ENCODE data around the gene SEMA6B.
"Not testable (repeated sequence)": the region's sequence is repeated elsewhere in the genome, so short reads cannot be mapped to it uniquely, and the experiment has no call there.

SEMA6B gene

DNA sequence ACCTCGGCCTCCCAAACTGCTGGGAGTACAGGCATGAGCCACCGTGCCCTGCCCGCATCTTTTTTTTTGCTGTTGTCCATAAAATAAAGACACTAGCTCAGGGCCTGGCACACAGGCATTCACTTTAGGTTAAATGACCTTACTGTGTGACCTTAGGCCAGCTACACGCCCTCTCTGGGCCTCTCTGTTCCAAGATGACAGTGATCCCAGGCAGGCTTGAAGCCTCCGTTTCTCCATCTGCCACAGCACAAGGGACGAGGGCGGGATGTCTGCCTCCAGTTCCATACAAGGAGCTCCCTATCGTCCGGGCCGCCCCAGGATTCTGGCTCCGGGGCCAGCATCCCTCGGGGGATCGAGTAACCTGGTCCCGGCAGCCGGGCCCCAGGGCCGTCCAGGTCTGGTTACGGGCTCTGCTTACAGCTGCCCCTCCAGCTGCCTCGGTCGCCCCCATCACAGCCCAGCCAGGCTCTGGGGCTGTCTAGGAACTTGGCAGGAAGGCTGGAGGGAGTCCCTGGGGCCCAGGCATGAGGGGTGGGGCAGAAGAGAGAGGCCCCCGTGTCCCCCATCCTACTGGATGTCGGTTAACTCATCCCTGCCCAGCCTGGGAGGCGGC is 11.9 kb upstream of the SEMA6B start:
- DNase-seq (ENCODE audit: low read depth): no peak

DNA sequence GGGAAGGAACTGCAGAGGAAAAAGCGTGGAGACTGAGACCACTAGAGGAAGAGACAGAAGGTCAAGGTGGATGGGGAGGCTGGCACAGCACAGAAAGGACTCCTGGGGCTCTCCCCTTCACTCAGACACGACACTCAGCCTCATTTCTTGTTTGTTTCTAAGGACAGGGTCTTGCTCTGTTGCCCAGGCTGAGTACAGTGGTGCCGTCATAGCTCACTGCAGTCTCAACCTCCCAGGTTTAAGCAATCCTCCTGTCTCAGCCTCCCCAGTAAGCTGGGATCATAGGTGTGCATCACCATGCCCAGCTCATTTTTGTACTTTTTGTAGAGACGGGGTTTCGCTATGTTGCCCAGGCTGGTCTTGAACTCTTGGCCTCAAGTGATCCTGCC is 11.4 kb upstream of the SEMA6B start:
- DNase-seq (ENCODE audit: low read depth): no peak

DNA sequence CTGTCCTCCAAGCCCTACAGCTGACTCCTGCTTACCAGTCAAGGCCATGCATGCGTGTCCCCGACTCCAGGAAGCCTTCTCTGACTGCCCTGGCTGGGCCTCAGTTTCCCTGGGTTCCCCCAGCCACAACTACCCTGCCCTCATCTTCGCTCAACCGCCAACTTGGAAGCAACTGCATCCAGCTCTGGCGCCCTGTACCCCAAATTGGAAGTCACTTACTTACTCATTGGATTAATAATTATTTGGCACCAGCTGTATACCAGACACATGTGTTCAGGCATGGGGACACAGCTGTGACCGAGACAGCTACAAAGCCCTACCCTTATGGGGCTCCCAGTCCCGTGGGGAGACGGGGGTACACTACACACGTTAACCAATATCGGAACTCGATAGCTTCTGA is 10.9 kb upstream of the SEMA6B start:
- no peak for DNase-seq (ENCODE audit: low read depth)

DNA sequence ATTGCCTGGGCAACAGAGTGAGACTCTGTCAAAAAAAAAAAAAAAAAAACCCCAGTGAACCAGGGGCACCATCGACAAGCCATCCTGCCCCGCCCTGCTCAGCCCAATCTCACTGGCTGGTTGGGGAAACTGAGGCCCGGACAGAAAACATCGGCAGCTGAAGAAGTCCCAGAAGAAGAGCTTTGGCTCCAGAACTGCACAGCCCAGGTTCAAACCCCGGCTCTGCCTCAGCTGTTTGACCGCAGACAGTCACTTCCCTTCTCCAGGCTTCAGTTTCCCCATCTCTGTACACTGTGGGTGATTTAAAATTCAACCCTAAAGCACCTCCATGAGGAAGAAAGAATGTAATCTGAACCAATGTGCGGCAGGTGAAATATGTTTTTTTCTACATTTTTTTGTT is 9.4 kb upstream of the SEMA6B start:
- DNase-seq (ENCODE audit: low read depth): no peak

DNA sequence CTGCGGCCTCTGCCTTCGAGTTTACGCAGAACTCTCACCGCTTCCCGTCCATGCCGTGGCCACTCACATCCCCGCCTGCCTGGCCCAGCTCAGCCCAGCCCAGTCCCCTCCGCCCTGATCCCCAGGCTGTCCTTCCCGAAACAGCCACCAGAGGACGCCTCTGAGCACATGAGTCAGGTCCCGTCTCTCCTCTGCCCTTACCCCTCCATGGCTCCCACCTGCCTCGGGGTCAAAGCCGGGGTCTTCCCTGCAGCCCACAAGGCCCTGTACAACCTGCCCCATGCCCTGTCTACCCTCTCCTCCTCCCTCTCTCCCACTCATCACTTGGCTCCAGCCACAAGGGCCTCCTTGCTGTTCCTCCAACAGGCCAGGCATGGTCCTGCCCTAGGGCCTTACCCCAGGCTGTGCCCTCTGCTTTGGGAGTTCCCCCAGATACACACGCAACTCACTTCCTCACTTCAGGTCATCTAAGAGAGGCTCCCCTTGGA is 8.1 kb upstream of the SEMA6B start:
- DNase-seq (ENCODE audit: low read depth): peak; percentile 29

DNA sequence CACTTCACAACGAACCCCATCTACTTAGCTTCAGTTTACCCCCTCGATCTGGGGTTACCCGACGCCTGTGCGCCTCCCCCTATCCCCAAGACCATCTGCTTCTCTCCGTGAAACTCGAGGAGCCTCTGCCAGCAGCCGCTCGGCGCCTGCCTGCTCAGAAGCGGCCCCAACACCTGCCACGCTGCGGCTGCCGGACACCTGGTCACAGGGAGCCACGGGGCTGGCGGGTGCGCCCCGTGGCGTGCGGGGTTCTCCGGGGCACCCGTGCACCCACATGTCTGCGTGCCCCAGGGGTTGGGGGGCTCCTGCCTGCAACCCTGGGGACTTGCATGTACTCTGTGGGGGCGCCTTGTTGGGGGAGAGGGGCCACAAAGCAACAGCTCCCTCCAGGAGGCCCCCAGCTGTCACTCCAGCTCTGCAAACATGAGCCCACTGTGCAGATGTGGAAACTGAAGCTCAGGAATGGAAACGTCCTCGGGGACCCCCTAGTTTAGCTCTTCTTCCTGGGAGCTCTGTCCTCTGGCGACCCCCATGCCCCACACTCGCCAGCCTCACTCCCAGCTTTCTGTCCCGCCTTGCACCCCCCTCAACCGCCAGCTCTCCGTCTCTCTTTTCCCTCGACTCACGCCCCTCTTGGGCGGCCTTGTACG is 7.0 kb upstream of the SEMA6B start:
- no peak for DNase-seq (ENCODE audit: low read depth)

DNA sequence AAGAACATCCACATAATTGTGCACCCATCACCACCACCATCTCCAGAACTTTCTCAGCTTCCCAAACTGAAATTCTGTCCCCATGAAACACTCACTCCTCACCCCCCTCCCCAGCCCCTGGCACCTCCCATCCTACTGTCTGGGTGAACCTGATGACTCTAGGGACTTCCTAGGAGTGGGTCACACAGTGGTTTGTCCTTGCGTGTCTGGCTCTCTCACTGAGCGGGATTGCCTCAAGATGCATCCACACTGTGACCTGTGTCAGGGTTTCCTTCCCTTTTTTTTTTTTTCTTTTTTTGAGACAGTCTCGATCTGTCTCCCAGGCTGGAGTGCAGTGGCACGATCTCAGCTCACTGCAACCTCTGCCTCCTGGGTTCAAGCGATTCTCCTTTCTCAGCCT is 4.1 kb upstream of the SEMA6B start:
- not testable (repeated sequence) for DNase-seq (ENCODE audit: low read depth)

DNA sequence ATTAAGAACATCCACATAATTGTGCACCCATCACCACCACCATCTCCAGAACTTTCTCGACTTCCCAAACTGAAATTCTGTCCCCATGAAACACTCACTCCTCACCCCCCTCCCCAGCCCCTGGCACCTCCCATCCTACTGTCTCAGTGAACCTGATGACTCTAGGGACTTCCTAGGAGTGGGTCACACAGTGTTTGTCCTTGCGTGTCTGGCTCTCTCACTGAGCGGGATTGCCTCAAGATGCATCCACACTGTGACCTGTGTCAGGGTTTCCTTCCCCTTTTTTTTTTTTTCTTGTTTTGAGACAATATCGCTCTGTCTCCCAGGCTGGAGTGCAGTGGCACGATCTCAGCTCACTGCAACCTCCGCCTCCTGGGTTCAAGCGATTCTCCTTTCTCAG is 2.6 kb upstream of the SEMA6B start:
- DNase-seq (ENCODE audit: low read depth): not testable (repeated sequence)

DNA sequence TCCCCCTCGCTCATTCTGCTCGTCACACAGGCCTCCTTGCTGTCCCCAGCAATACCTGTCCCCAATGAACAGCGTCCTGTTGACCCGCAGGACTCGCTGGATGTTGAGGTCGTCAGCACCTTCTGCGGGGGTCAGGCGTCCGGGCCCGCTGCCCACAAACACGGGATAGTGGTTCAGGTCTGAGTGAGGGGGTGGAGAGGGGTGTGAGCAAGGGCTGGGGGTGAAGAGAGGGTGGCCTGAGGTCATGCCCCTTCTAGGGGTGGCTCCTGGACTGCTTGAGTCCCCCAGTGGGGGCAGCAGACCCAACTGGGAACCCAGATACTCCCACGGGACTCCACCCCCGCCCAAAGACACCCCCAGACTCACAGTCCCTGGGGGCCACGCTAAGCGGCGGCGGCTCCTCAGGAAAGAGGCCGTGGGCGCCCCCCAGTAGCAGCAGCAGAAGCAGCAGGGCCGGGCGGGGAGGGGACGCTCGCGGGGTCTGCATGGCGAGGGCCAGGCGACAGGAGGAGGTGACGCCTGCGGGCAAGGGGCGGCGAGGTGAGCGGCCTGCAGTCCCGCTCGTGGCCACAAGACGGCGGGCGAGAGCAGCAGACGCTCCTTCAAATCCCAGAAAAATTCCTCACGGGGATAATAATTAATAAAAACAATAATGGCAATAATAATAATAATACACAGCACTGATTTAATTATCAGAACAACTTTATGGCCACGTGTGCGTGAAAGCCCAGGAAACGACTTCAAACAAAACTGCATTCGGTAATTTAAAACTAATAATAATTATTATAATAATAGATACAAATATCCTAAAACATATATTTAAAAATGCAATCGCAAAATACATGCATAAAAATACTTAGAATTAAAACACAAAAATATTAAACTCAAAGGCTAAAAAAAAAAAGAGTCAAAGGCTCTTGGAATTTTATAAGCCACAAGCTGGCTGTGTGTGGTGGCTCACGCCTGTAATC is 1.2 kb downstream of the SEMA6B start:
- DNase-seq (ENCODE audit: low read depth): no peak

DNA sequence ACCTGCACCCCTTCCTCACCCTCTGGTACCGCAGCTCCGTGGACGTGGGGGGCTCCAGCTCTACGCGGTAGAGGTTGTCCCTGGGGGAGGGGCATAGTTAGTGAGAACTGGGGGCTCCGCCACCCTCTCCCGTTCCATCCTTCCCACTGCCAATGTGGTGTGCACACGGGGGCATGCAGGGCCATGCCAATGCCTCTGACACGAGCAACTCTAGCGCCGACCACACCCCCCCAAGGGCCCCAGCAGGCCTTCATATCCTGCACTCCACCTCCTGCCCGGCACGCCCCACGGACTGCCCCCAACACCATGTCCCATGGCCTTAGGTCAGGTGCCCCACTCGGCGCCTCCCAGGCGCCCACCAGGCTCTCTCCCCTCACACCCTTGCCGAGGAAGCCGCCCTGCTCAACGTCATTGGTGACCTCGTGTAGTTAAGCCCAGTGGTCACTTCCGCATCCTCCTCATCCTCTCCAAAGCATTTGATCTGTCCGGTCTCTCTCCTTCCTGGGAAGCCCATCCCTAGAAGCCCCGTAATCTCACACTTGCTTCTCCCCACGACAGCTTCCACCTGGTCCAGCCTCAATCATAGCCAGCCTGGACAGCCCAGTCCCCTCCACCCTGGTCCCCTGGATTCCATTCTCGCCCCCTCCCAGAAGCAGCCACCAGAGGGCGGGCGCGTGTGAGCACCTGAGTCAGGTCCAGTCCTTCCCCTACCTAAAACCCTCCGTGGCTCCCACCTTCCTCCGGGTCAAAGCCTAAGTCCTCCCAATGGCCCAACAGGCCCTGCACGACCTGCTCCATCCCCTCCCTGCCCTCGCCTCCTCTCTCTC is 2.1 kb downstream of the SEMA6B start:
- DNase-seq (ENCODE audit: low read depth): no peak

DNA sequence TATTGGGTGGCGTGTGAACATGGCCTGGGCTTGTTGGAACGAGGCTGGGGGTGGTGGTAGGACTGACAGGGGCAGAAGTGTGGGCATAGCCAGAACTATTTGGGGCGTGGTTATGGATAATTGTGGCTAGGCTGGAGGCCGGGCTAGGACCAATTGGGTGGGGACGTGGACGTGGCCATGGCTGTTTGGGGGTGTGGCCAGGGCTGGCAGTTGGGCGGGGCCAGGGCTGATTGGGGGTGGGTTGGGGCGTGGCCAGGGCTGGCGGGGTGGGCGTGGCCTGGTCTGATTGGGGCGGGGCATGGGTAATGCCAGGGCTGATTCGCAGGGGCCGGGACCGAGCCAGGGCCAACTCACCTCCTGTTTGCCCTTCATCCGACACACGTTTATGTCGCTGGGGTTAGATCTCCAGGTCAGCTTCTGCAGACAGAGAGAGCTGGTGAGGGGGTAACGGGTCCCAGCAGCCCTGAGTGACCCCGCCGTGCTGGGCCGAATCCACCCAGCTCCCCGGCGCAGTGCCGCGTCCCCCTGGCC is 2.8 kb downstream of the SEMA6B start:
- DNase-seq (ENCODE audit: low read depth): no peak

DNA sequence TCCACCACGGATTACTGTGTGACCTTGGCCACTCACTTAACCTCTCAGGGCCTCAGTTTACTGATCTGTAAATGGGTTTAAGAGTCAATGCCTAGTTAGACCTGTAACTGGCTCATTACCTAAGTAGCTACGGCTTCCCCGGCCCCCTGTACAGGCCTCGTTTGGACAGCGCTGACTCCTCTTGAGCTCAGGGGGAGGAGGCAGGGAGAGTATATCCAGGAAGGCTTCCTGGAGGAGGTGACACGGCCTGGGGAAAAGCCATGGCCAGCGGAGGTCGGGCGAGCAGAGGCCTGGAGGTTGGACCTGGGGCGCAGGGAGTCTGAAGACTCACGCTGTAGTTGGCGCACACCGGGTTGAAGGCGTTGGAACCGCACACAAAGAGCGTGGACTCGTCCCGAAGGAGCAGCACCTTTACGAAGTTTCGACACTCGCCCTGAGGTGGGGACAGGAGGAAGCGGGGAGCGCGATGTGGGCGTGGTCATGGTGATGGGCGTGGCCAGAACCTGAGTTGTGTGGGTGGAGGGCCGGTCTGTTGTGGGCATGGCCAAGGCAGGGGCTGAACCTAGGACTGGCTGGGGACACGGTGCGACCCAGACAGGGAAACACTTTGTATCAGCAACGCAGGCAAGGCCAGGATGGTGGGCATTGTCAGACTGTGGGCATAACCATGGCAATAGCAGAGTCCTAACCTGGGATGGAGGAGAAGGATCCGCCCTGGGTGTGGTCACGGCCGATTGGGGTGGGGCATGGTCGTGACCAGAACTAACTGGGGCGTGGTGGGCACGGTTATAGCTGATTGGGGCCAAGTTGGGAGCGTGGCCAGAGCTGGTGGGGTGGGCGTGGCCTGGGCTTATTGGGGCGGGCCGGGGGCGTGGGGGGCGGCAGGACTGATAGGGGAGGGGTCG is 3.6 kb downstream of the SEMA6B start:
- DNase-seq (ENCODE audit: low read depth): no peak

DNA sequence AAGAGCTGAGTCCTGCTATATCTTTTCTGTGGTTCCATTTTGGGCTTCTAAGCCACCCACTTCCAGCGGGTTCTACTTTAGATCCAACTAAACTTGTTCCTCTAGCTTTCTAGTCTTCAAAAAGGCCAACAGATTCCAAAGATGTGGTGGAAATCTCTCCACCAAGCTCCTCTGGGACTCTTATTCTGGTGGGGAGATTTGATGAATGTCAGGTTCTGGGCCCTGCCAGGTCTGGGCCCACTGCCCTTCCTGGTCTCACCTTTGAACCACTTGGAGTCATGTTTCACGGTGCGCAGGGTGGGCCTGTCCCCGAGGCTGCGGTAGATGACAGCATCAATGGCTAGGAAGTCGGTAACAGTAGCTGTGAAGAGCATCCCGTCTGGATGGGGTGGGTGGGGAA is 4.8 kb downstream of the SEMA6B start:
- DNase-seq (ENCODE audit: low read depth): no peak

DNA sequence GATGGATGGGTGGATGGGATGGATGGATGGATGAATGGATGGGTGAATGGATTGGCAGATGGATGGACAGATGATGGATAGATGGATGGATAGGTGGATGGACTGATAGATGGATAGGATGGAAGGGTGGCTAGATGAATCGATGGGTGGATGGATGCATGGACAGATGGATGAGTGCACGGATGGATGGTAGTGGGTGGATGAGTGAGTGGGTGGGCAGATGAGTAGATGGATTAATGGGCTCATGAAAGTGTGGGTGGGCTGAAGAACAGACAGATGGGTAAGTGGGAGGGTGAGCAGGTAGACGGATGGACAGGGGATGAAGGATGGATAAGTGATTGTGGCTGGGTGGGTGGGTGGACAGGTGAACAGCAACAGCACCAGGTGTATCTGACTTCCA is 5.7 kb downstream of the SEMA6B start:
- DNase-seq (ENCODE audit: low read depth): no peak

DNA sequence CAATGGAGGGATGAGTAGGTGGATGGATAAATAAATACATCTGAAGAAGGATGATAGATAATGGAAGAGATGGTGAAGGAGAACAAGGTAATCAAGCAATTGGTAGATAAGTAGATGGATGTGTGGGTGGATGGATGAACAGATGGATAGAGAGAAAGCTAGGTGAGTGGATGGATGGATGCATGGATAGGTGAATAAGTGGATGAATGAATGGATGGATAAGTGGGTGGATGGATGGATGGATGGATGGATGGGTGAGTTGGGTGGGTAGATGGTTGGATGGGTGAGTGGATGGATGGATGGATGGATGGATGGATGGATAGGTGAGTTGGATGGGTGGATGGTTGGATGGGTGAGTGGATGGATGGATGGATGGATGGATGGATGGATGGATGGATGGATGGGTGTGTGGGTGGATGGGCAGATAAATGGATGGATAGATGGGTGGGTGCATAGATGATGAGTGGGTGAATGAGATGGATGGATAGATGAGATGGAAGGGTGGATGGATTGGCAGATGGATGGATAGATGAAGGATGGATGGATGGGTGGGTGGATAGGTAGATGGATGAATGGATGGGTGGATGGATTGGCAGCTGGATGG is 6.3 kb downstream of the SEMA6B start:
- DNase-seq (ENCODE audit: low read depth): no peak

DNA sequence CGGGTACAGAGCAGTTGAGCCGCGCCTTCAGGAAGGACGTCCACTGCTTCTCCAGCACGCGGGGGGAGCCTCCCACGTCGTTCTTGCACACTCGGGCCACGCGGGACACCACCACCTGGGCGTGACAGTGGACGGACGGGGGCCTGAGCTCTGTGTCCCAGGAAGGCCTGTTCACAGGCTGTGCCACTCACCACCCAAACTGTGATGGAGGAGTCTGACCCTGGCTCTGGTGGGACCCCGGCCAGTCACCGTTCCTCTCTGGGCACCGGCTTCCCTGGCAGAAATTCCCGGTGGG is 7.0 kb downstream of the SEMA6B start:
- no peak for DNase-seq (ENCODE audit: low read depth)

DNA sequence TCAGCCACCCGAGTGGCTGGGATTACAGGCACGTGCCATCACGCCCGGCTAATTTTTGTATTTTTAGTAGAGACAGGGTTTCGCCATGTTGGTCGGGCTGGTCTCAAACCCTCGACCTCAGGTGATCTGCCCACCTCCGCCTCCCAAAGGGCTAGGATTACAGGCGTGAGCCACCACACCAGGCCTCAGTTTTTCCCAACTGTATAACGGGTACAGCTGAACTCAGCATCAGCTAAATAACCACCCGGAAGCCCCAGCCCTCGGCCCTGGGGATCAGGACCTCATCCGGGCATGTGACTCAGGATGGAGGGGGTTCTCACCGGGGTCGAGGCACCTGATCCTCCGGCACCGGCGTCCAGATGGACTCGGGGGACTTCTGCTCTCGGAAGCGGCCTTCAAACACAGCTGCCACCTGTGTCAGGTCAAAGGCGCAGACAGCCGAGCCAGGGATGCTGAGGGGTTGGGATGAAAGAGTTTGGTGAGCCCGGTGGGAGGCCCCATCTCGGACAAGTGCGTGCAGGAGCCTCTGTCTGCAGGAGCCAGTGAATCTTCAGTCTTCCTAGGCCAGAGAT is 8.9 kb downstream of the SEMA6B start:
- DNase-seq (ENCODE audit: low read depth): no peak

DNA sequence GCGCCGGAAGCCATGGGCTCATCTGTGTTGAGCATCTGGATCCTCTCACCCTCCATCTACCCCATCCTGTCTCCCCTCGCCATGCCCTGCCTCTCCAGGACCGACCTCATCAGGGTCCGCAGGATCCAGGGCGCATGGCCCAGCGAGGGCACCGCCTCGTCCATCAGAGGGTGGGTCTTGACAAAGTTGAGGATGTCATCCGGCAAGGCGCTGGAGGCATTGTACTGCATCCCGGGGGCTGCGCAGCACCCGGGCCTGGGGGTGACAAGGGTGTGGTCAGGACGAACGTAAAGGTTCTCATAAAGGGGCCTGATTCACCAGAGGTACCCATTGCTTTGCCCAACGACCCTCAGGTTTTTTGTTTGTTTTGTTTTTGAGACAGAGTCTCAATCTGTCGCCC is 9.5 kb downstream of the SEMA6B start:
- no peak for DNase-seq (ENCODE audit: low read depth)

DNA sequence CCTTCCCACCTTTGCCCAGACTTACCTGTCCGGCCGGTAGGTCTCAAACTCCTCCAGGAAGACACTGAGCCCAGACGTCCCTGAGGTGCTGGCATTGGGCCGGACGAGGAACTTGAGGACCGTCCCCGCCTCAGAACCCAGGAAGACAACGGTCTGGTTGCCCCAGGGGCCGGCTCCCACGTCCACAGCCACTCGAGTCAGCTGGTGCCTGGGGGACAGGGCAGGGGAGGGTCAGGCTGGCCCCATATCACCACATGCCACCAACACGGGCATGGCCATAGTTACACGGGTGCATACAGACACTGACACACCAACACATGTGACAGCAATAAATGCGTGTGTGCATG is 11.3 kb downstream of the SEMA6B start:
- no peak for DNase-seq (ENCODE audit: low read depth)

All from stimulated activated CD8-positive, alpha-beta memory T cell treated with anti-CD3 and anti-CD28 coated beads, Interleukin-12 subunit alpha, Interleukin-12 subunit beta, amount 100 ng/mL, for 4 hours (primary cell).